ENCODE results near the gene DCTD.

DNA sequence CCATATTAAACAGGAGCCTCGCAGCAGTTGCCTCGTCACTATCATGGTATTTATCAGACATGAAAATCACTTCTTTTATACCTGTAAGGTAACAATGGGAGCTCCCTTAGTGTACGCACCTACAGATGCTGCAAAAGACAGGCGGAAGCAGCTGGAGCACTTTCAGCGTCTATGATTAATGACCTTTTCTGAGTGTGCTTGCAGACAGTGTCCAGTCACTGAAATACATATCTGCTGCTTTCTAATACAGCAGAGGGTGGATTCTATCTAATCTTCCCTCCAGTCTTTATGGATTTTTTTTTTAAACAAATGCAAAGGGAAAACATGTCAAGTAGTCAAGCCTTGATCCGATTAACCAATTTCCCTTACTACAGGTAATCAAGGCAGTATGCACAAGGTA lies 24.1 kb downstream of the DCTD start:
- TF ChIP-seq EZH2 (IDR thresholded peaks at IDR 0.05; ENCODE audit: insufficient read depth, poor library complexity, severe bottlenecking) = no peak
- no peak for TF ChIP-seq EZH2phosphoT487 (IDR thresholded peaks at IDR 0.05; ENCODE audit: insufficient read depth, low read depth)
